Heart left ventricle (tissue), 13 donors: ENCODE data around the gene TCP11L2.

ENCODE experiments used
- CTCF ChIP-seq, 12 donors: fragments of 200-600 bp; sonication (generic) in 4 of 12; IDR thresholded peaks; one replicate each; pipeline versions ENCODE4 v1.5.0 to v1.8.0; 2018 to 2022; ENCODE audit warnings: antibody characterized with exemption in 12 of 12, mild to moderate bottlenecking in 5 of 12
- POLR2A ChIP-seq, 2 donors: fragments of 450-650 bp; IDR thresholded peaks; one replicate each; pipeline ENCODE4 v1.6.1; 2017; ENCODE audit warnings: antibody characterized with exemption in 2 of 2, mild to moderate bottlenecking in 2 of 2, moderate library complexity in 2 of 2
- donor health status: ischemic (EF 13 %, LVEDD 7.1; RV severe dilation, severe dysfunction).
- donor health status: DM: no; HTN: yes; CAD: no.
- donor health status: DM: no; HTN: no; CAD: no.
- donor health status: ischemic (EF 25% LVEDD 6.9; RV normal size, moderate dysfunction).
- donor health status: ischemic (EF 25% LVEDD 5.7; RV mildly dilated, moderate dysfunction).
- donor health status: ischemic (EF 35%, LVEDD 5.7; RV mildly dilated, moderate dysfunction).
- donor health status: nonischemic (EF 11% LVEDD 7.7; RV severe dilation, severe dysfunction).
- donor health status: DM: yes; HTN: yes; CAD: no.
- donor health status: PGD.
- donor health status: ischemic (EF 29% LVEDD 5.4; RV normal size, mild dysfunction).
- donor health status: nonischemic (EF 23%, LVEDD 6.1; RV moderate dilation, normal function).

- TF ChIP-seq POLR2A (IDR thresholded peaks at IDR 0.05) (no peak), CTCF (IDR thresholded peaks at IDR 0.05) (no peak)
Measured at GRCh38 chr12:106310687-106311086, 8.2 kb downstream of the TCP11L2 start.
